COLO668 (cell line): ENCODE data around the gene CKM.
"Not testable (repeated sequence)": the region's sequence is repeated elsewhere in the genome, so short reads cannot be mapped to it uniquely, and the experiment has no call there.

ENCODE experiments used
- DNase-seq: peaks from one replicate; lab custom pipeline; 2025; ENCODE audit not compliant: unreplicated experiment; lab: John Stamatoyannopoulos, UW

CKM gene

GRCh38 chr19:45321848-45322247 lies 827 bp downstream of the CKM start:
- DNase-seq = no peak

GRCh38 chr19:45320997-45321775 lies 1.5 kb downstream of the CKM start:
- DNase-seq = no peak

- no peak for DNase-seq
Measured at GRCh38 chr19:45315304-45315703, 7.4 kb downstream of the CKM start.

- no peak for DNase-seq
Measured at GRCh38 chr19:45314708-45315245, 7.9 kb downstream of the CKM start.

GRCh38 chr19:45312285-45312684 lies 10.4 kb downstream of the CKM start:
- not testable (repeated sequence) for DNase-seq

- no peak for DNase-seq
Measured at GRCh38 chr19:45311621-45312020, 11.1 kb downstream of the CKM start.

GRCh38 chr19:45309322-45309721 lies 13.4 kb downstream of the CKM start:
- DNase-seq = not testable (repeated sequence)

GRCh38 chr19:45307361-45307760 lies 15.3 kb downstream of the CKM start:
- DNase-seq = no peak

- no peak for DNase-seq
Measured at GRCh38 chr19:45306518-45307027, 16.1 kb downstream of the CKM start.

- DNase-seq = no peak
Measured at GRCh38 chr19:45306040-45306439, 16.6 kb downstream of the CKM start.

GRCh38 chr19:45305421-45305820 lies 17.3 kb downstream of the CKM start:
- no peak for DNase-seq

GRCh38 chr19:45305007-45305406 lies 17.7 kb downstream of the CKM start:
- no peak for DNase-seq

- DNase-seq = no peak
Measured at GRCh38 chr19:45304141-45304926, 18.3 kb downstream of the CKM start.

- DNase-seq = no peak
Measured at GRCh38 chr19:45303269-45304060, 19.2 kb downstream of the CKM start.

GRCh38 chr19:45302416-45302815 lies 20.3 kb downstream of the CKM start:
- no peak for DNase-seq

- no peak for DNase-seq
Measured at GRCh38 chr19:45299719-45300118, 23.0 kb downstream of the CKM start.

GRCh38 chr19:45298264-45298663 lies 24.4 kb downstream of the CKM start:
- DNase-seq = no peak

GRCh38 chr19:45297674-45298073 lies 25.0 kb downstream of the CKM start:
- DNase-seq = no peak

GRCh38 chr19:45296355-45296754 lies 26.3 kb downstream of the CKM start:
- DNase-seq = no peak

- DNase-seq = no peak
Measured at GRCh38 chr19:45295873-45296272, 26.8 kb downstream of the CKM start.
